WTC11 (cell line): ENCODE data around the gene THBS2. TPM values are rescaled to one million over a fixed set of nuclear protein-coding genes. Genes with fewer than 3 reads are reported as not detected.

ENCODE experiments used
- ATAC-seq: fragments of 200-7000 bp; cut with Tn5 transposase; 2 replicates; pipeline ENCODE4 v1.10.0; 2021; ENCODE audit warnings: mild to moderate bottlenecking, moderate library complexity
- CTCF ChIA-PET: fragments of 300-600 bp; sonication (Branson Sonifier 250); formaldehyde crosslinking; loops from one replicate; lab custom pipeline; 2021; ENCODE audit warnings: antibody characterized with exemption; lab: Charles Lee
- POLR2A ChIA-PET: fragments of 350-600 bp; sonication (Branson Sonifier 250); formaldehyde crosslinking; loops from one replicate; lab custom pipeline; 2021; ENCODE audit warnings: antibody characterized with exemption; lab: Charles Lee
- DNase-seq: peaks from one replicate; pipeline ENCODE4 v3.0.0; 2021; ENCODE audit warnings: low spot score
- H3K27ac Mint-ChIP-seq: 2 replicates; pipeline ENCODE4 v1.8.0; 2021; ENCODE audit warnings: mixed read lengths
- H3K27me3 Mint-ChIP-seq: 2 replicates; pipeline ENCODE4 v1.8.0; 2021; ENCODE audit warnings: low read depth, mild to moderate bottlenecking, moderate library complexity, mixed read lengths
- H3K36me3 Mint-ChIP-seq: 2 replicates; pipeline ENCODE4 v1.8.0; 2021; ENCODE audit warnings: mixed read lengths
- H3K4me1 Mint-ChIP-seq: 2 replicates; pipeline ENCODE4 v1.8.0; 2022; ENCODE audit warnings: mixed read lengths
- H3K4me3 Mint-ChIP-seq: 2 replicates; pipeline ENCODE4 v1.8.0; 2021; ENCODE audit warnings: mild to moderate bottlenecking, moderate library complexity, mixed read lengths
- H3K9me3 Mint-ChIP-seq: 2 replicates; pipeline ENCODE4 v1.8.0; 2021; ENCODE audit warnings: mixed read lengths
- AFF4 ChIP-seq: sonication (generic); formaldehyde crosslinking; IDR thresholded peaks from 2 replicates; pipeline ENCODE4 v1.8.1; 2023; ENCODE audit warnings: mild to moderate bottlenecking, missing genetic modification reagents, borderline replicate concordance
- ATF2 ChIP-seq: sonication (generic); formaldehyde crosslinking; IDR thresholded peaks from 2 replicates; pipeline ENCODE4 v1.8.1; 2022; ENCODE audit warnings: low read depth, missing genetic modification reagents, borderline replicate concordance
- CREB1 ChIP-seq: sonication (generic); formaldehyde crosslinking; IDR thresholded peaks from 2 replicates; pipeline ENCODE4 v1.8.0; 2023; ENCODE audit warnings: mild to moderate bottlenecking, missing genetic modification reagents
- E2F4 ChIP-seq: sonication (generic); formaldehyde crosslinking; IDR thresholded peaks from 2 replicates; pipeline ENCODE4 v1.8.1; 2022; ENCODE audit warnings: low read depth, mild to moderate bottlenecking, moderate library complexity, missing genetic modification reagents, borderline replicate concordance
- FOXP1 ChIP-seq: sonication (generic); formaldehyde crosslinking; IDR thresholded peaks from 2 replicates; pipeline ENCODE4 v1.8.0; 2022; ENCODE audit warnings: missing genetic modification reagents, mild to moderate bottlenecking, moderate library complexity, borderline replicate concordance
- GTF2I ChIP-seq: fragments of 250-450 bp; sonication (Bioruptor Pico); conservative IDR thresholded peaks from 2 replicates; pipeline ENCODE4 v1.4.0; 2021; ENCODE audit warnings: mild to moderate bottlenecking
- IRF1 ChIP-seq: sonication (generic); formaldehyde crosslinking; IDR thresholded peaks from 2 replicates; pipeline ENCODE4 v1.8.0; 2023; ENCODE audit warnings: missing genetic modification reagents
- NFATC4 ChIP-seq: fragments of 250-450 bp; sonication (Bioruptor Pico); IDR thresholded peaks from 2 replicates; pipeline ENCODE4 v1.9.0; 2021; ENCODE audit warnings: mild to moderate bottlenecking
- RELA ChIP-seq: sonication (generic); formaldehyde crosslinking; IDR thresholded peaks from 2 replicates; pipeline ENCODE4 v1.8.1; 2022; ENCODE audit warnings: missing genetic modification reagents, mild to moderate bottlenecking, borderline replicate concordance
- SOX15 ChIP-seq: fragments of 250-450 bp; sonication (Bioruptor Pico); IDR thresholded peaks from 2 replicates; pipeline ENCODE4 v1.9.0; 2021; ENCODE audit warnings: mild to moderate bottlenecking
- TCF7 ChIP-seq: sonication (generic); formaldehyde crosslinking; IDR thresholded peaks from 2 replicates; pipeline ENCODE4 v1.8.0; 2022; ENCODE audit warnings: mild to moderate bottlenecking, low read depth, missing genetic modification reagents, moderate library complexity
- TP53 ChIP-seq: sonication (generic); formaldehyde crosslinking; IDR thresholded peaks from 2 replicates; pipeline ENCODE4 v1.8.1; 2023; ENCODE audit warnings: mild to moderate bottlenecking, missing genetic modification reagents
- USF1 ChIP-seq: sonication (generic); formaldehyde crosslinking; IDR thresholded peaks from 2 replicates; pipeline ENCODE4 v1.8.0; 2022; ENCODE audit warnings: mild to moderate bottlenecking, missing genetic modification reagents
- ZBTB21 ChIP-seq: sonication (generic); formaldehyde crosslinking; IDR thresholded peaks from 2 replicates; pipeline ENCODE4 v1.8.1; 2023; ENCODE audit warnings: mild to moderate bottlenecking, missing genetic modification reagents, borderline replicate concordance
- ZMAT4 ChIP-seq: fragments of 250-450 bp; sonication (Bioruptor Pico); IDR thresholded peaks from 2 replicates; pipeline ENCODE4 v1.9.0; 2021; ENCODE audit warnings: mild to moderate bottlenecking
- ZNF317 ChIP-seq: sonication (generic); formaldehyde crosslinking; IDR thresholded peaks from 2 replicates; pipeline ENCODE4 v1.8.1; 2023; ENCODE audit warnings: low read depth, mild to moderate bottlenecking, moderate library complexity, missing genetic modification reagents, borderline replicate concordance
- ZSCAN18 ChIP-seq: fragments of 250-450 bp; sonication (Bioruptor Pico); IDR thresholded peaks from 2 replicates; pipeline ENCODE4 v2.1.2; 2022; ENCODE audit warnings: mild to moderate bottlenecking, moderate library complexity
- total RNA-seq: library from RNA; stranded (reverse); gene quantifications from 3 replicates; pipeline ENCODE4 v1.2.3, GENCODE V29; 2021

THBS2 gene
- total RNA-seq, 1 experiment from 2014 or later = 40.3 TPM

- no peak for TF ChIP-seq ZSCAN18
- no peaks in the 10 kb centered on the region for H3K27me3 Mint-ChIP-seq
- peaks cover 89% of the 10 kb centered on the region for H3K36me3 Mint-ChIP-seq
- no peak overlapping the region for H3K4me3 Mint-ChIP-seq
- DNase-seq = no peak
- ChIA-PET POLR2A (no interaction called here), CTCF (interaction anchor here (0.6 kb wide), 1 partner anchor 13 kb away, joined by 3 read pairs; no protein-coding TSS in a partner anchor)
- H3K27ac Mint-ChIP-seq = no peak overlapping the region
- H3K9me3 Mint-ChIP-seq = peaks cover 9% of the 10 kb centered on the region
- no peak for ATAC-seq
- H3K4me1 Mint-ChIP-seq = no peaks in the 10 kb centered on the region
These were observed 27.8 kb downstream of the THBS2 start for GRCh38 chr6:169225887-169226286.

GRCh38 chr6:169225131-169225576, 28.5 kb downstream of the THBS2 start:
- Mint-ChIP-seq H3K36me3 (peaks cover 92% of the 10 kb centered on the region), H3K27ac (no peak overlapping the region; the same call in 1 of the 2 replicates), H3K9me3 (peaks cover 9% of the 10 kb centered on the region), H3K27me3 (no peaks in the 10 kb centered on the region), H3K4me1 (no peaks in the 10 kb centered on the region), H3K4me3 (no peak overlapping the region)
- TF ChIP-seq CREB1 (CRISPR knock-in tag) (no peak), ZMAT4 (CRISPR knock-in tag) (no peak)
- CTCF ChIA-PET = interaction anchor here (0.6 kb wide), 1 partner anchor 12 kb away, joined by 3 read pairs; no protein-coding TSS in a partner anchor
- ATAC-seq (no peak), DNase-seq (no peak)
- POLR2A ChIA-PET = interaction anchor here (0.6 kb wide), 1 partner anchor 575 kb away, joined by 3 read pairs; no protein-coding TSS in a partner anchor

- Mint-ChIP-seq H3K27ac (peak overlapping the region; percentile 54), H3K4me3 (no peak overlapping the region), H3K9me3 (peaks cover 9% of the 10 kb centered on the region), H3K36me3 (peaks cover 92% of the 10 kb centered on the region), H3K4me1 (no peaks in the 10 kb centered on the region), H3K27me3 (no peaks in the 10 kb centered on the region)
- DNase-seq (no peak), ATAC-seq (no peak)
- ChIA-PET POLR2A (interaction anchor here (0.6 kb wide), 1 partner anchor 575 kb away, joined by 3 read pairs; no protein-coding TSS in a partner anchor), CTCF (no interaction called here)
- TF ChIP-seq USF1 (CRISPR knock-in tag) (no peak), TP53 (CRISPR knock-in tag) (no peak), IRF1 (CRISPR knock-in tag) (no peak), AFF4 (CRISPR knock-in tag) (no peak), SOX15 (CRISPR knock-in tag) (no peak), E2F4 (no peak), TCF7 (CRISPR knock-in tag) (no peak), GTF2I (CRISPR knock-in tag) (no peak), ATF2 (CRISPR knock-in tag) (no peak), RELA (CRISPR knock-in tag) (no peak), ZNF317 (CRISPR knock-in tag) (no peak), ZBTB21 (CRISPR knock-in tag) (no peak), NFATC4 (CRISPR knock-in tag) (no peak), FOXP1 (no peak)
These were observed 28.9 kb downstream of the THBS2 start for GRCh38 chr6:169224716-169225115.
